GM12878 (cell line): ENCODE results near the gene HIVEP1. TPM values are rescaled to one million over a fixed set of nuclear protein-coding genes. Genes with fewer than 3 reads are reported as not detected.

Source experiments
- ATAC-seq: fragments of 200-7000 bp; cut with Tn5 transposase; 3 replicates; pipeline ENCODE4 v1.9.1; 2020; ENCODE audit warnings: mild to moderate bottlenecking, moderate library complexity
- BruUV-seq: library from RNA; stranded (reverse); fragments of 400-500 nt; replicated peaks from 2 replicates; lab custom pipeline; 2021; lab: Mats Ljungman, UMichigan
- CTCF ChIA-PET: fragments of 300-600 bp; sonication (Branson Sonifier 250); formaldehyde crosslinking; extraction: SDS; loops from one replicate; lab custom pipeline; 2021; ENCODE audit warnings: inconsistent platforms; lab: Yijun Ruan, JAX
- POLR2A ChIA-PET: fragments of 350-600 bp; formaldehyde crosslinking; extraction: SDS; loops from one replicate; lab custom pipeline; 2021; ENCODE audit warnings: inconsistent platforms; lab: Charles Lee
- RAD21 ChIA-PET: fragments of 300-600 bp; sonication (Branson Sonifier 250); formaldehyde crosslinking; loops from one replicate; lab custom pipeline; 2023; ENCODE audit warnings: antibody characterized with exemption; ENCODE audit not compliant: unreplicated experiment; lab: Charles Lee
- SMC1A ChIA-PET: fragments of 300-600 bp; sonication (Branson Sonifier 250); formaldehyde crosslinking; loops from one replicate; lab custom pipeline; 2023; ENCODE audit not compliant: unreplicated experiment, uncharacterized antibody; lab: Charles Lee
- DNase-seq: peaks from one replicate; pipeline ENCODE4 v3.0.0-alpha.2; 2011; ENCODE audit warnings: low read depth, low spot score
- FAIRE-seq: peaks from 3 replicates; lab custom pipeline; 2011; peaks lifted over from hg19 to GRCh38; lab: Jason Lieb, UNC
- H2AFZ ChIP-seq: 2 replicates; pipeline ENCODE4 v1.6.0; 2011; ENCODE audit warnings: low read depth, low read length, control low read depth; ENCODE audit not compliant: control insufficient read depth
- H3K27ac ChIP-seq: 2 replicates; pipeline ENCODE4 v1.5.1; 2011; ENCODE audit warnings: control low read depth; ENCODE audit not compliant: control insufficient read depth, insufficient read depth
- H3K27me3 ChIP-seq, 2 experiments: replicated peaks in 1 of 2; 2 replicates each; pipeline versions ENCODE4 v1.6.0 to v1.6.1; 2011; ENCODE audit warnings: low read length in 1 of 2; ENCODE audit not compliant: control insufficient read depth in 2 of 2, insufficient read depth in 2 of 2
- H3K36me3 ChIP-seq, 2 experiments: 2 replicates each; pipeline ENCODE4 v1.5.1; 2011; ENCODE audit warnings: low read length in 1 of 2; ENCODE audit not compliant: control insufficient read depth in 2 of 2, insufficient read depth in 2 of 2
- H3K4me1 ChIP-seq: 2 replicates; pipeline ENCODE4 v1.6.1; 2011; ENCODE audit warnings: mild to moderate bottlenecking, low read length, moderate library complexity, mixed read lengths; ENCODE audit not compliant: control insufficient read depth, insufficient read depth
- H3K4me2 ChIP-seq: 2 replicates; pipeline ENCODE4 v1.6.0; 2011; ENCODE audit warnings: control low read depth; ENCODE audit not compliant: control insufficient read depth, insufficient read depth
- H3K4me3 ChIP-seq: fragments of 200-600 bp; sonication (generic); 2 replicates; pipeline ENCODE4 v1.5.1; 2016
- H3K79me2 ChIP-seq: 2 replicates; pipeline ENCODE4 v1.6.0; 2011; ENCODE audit warnings: low read length; ENCODE audit not compliant: control insufficient read depth, insufficient read depth
- H3K9ac ChIP-seq: 2 replicates; pipeline ENCODE4 v1.8.0; 2011; ENCODE audit warnings: low read length, control low read depth, mixed read lengths; ENCODE audit not compliant: control insufficient read depth, insufficient read depth
- H3K9me3 ChIP-seq: replicated peaks from 3 replicates; pipeline ENCODE4 v1.5.1; 2011; ENCODE audit warnings: mild to moderate bottlenecking, low read length; ENCODE audit not compliant: control insufficient read depth, insufficient read depth
- H4K20me1 ChIP-seq: 2 replicates; pipeline ENCODE4 v1.6.0; 2011; ENCODE audit not compliant: control insufficient read depth, insufficient read depth
- BCL11A ChIP-seq: IDR thresholded peaks from 2 replicates; pipeline ENCODE4 v1.6.1; 2011; ENCODE audit warnings: low read depth, low read length
- CREB1 ChIP-seq: IDR thresholded peaks from 2 replicates; pipeline ENCODE4 v1.6.1; 2012; ENCODE audit warnings: low read depth, mild to moderate bottlenecking, inconsistent platforms
- EGR1 ChIP-seq, 2 experiments: IDR thresholded peaks; 1 replicate in 1 of 2; 2 replicates in 1 of 2; pipeline ENCODE4 v1.6.1; 2011 to 2012; ENCODE audit warnings: low read depth in 2 of 2, low read length in 2 of 2, borderline replicate concordance in 1 of 2, mild to moderate bottlenecking in 1 of 2, moderate library complexity in 1 of 2
- HCFC1 ChIP-seq: fragments of 150-350 bp; IDR thresholded peaks from 2 replicates; pipeline ENCODE4 v1.6.1; 2014; ENCODE audit warnings: low read length
- PAX5 ChIP-seq: IDR thresholded peaks from 2 replicates; pipeline ENCODE4 v1.6.1; 2011; ENCODE audit warnings: low read depth, low read length, borderline replicate concordance
- RUNX3 ChIP-seq: IDR thresholded peaks from 2 replicates; pipeline ENCODE4 v1.6.1; 2012; ENCODE audit warnings: low read length, inconsistent platforms
- SMARCA5 ChIP-seq: fragments of 450-650 bp; IDR thresholded peaks from 2 replicates; pipeline ENCODE4 v1.6.1; 2017; ENCODE audit warnings: mild to moderate bottlenecking
- ZNF384 ChIP-seq: IDR thresholded peaks from 2 replicates; pipeline ENCODE4 v1.6.1; 2012; ENCODE audit warnings: low read depth, mild to moderate bottlenecking, low read length, improper control_type of control experiment, borderline replicate concordance
- ZSCAN29 ChIP-seq: fragments of 450-650 bp; IDR thresholded peaks from 2 replicates; pipeline ENCODE4 v1.6.1; 2017; ENCODE audit warnings: mild to moderate bottlenecking, moderate library complexity
- WGBS: methylation state at CpG from one replicate; pipeline ENCODE4 v1.1.6; 2016; ENCODE audit warnings: low lambda C conversion rate; ENCODE audit not compliant: insufficient replicate concordance, insufficient coverage; ENCODE audit errors: missing lambda C conversion rate; 5-methylcytosine and 5-hydroxymethylcytosine counted together
- in situ Hi-C: fragments of 300-500 bp; cut with MboI; formaldehyde crosslinking; loops from 9 replicates; pipeline ENCODE4 v1.14.3; 2018; ENCODE audit warnings: mixed read lengths
- intact Hi-C: fragments of 100-400 bp; cut with micrococcal nuclease; formaldehyde crosslinking; loops from one replicate; pipeline ENCODE4 v1.14.2; 2022; ENCODE audit not compliant: unreplicated experiment
- polyA plus RNA-seq, 11 experiments: library from polyadenylated mRNA; depleted of rRNA in 4 of 11; unstranded in 6 of 11; stranded (reverse) in 5 of 11; fragments of >200 nt; fragmentation: Nextera tagmentation in 4 of 11; fragmentation: Illumina TruSeq in 1 of 11; extraction: Ambion mirVana in 4 of 11; extraction: Trizol in 1 of 11; gene quantifications; 1 replicate in 1 of 11; 2 replicates in 10 of 11; pipeline versions ENCODE4 v1.2.1 to v1.2.3, GENCODE V29; 2011 to 2016; ENCODE audit warnings: inconsistent platforms in 2 of 11, missing spikeins in 2 of 11, low read depth in 1 of 11
- total RNA-seq, 4 experiments: library from RNA; depleted of rRNA in 3 of 4; stranded (reverse); fragments of >200 nt in 3 of 4; fragmentation: Illumina TruSeq in 1 of 4; extraction: Trizol in 1 of 4; gene quantifications; 2 replicates each; pipeline versions ENCODE4 v1.2.1 to v1.2.3, GENCODE V29; 2013 to 2021
- TF ChIP-seq, protein P1 (sequence below): fragments of 150-350 bp; IDR thresholded peaks from 2 replicates; pipeline ENCODE4 v1.6.1; 2014; ENCODE audit warnings: mild to moderate bottlenecking, low read depth, low read length
- TF ChIP-seq, protein P2 (sequence below): IDR thresholded peaks from 2 replicates; pipeline ENCODE4 v1.6.1; 2011; ENCODE audit warnings: borderline replicate concordance, low read depth, mild to moderate bottlenecking, moderate library complexity, low read length; ENCODE audit not compliant: insufficient read depth, poor library complexity, severe bottlenecking
- TF ChIP-seq, protein P3 (sequence below): fragments of 450-650 bp; IDR thresholded peaks from 2 replicates; pipeline ENCODE4 v1.6.1; 2017; ENCODE audit warnings: mild to moderate bottlenecking, moderate library complexity

The HIVEP1 gene
- total and polyA plus RNA-seq, 10 of the 15 experiments (the other 5 are each of a cell fraction or from before 2014, with no cell fraction given) = 4.3 to 37.5 (median 21.6) TPM

DNA sequence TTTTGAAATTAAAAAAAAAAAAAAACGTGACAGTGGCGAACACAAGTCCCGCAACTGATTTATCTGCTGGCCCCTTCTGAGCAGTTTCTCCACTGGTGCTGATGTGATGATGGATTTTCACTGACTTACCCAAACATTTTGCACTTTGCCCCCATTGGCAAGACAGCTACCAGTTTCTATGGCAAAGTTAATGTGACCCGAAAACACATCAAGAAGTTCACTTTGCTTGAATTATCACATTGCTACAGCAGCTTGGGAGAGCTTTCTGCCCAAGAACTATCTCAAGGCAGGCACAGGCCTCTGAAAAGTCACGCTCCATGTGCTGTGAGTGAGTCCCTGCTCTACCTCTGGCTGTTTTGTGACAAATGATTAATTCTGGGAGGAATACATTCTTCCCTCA lies 150.1 kb downstream of the HIVEP1 start (continued):
- TF ChIP-seq, protein P1, sequence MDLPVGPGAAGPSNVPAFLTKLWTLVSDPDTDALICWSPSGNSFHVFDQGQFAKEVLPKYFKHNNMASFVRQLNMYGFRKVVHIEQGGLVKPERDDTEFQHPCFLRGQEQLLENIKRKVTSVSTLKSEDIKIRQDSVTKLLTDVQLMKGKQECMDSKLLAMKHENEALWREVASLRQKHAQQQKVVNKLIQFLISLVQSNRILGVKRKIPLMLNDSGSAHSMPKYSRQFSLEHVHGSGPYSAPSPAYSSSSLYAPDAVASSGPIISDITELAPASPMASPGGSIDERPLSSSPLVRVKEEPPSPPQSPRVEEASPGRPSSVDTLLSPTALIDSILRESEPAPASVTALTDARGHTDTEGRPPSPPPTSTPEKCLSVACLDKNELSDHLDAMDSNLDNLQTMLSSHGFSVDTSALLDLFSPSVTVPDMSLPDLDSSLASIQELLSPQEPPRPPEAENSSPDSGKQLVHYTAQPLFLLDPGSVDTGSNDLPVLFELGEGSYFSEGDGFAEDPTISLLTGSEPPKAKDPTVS = no peak
- TF ChIP-seq ZSCAN29 = no peak
- TF ChIP-seq, protein P2, sequence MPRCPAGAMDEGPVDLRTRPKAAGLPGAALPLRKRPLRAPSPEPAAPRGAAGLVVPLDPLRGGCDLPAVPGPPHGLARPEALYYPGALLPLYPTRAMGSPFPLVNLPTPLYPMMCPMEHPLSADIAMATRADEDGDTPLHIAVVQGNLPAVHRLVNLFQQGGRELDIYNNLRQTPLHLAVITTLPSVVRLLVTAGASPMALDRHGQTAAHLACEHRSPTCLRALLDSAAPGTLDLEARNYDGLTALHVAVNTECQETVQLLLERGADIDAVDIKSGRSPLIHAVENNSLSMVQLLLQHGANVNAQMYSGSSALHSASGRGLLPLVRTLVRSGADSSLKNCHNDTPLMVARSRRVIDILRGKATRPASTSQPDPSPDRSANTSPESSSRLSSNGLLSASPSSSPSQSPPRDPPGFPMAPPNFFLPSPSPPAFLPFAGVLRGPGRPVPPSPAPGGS = no peak
- no peak for TF ChIP-seq CREB1
- no peak for TF ChIP-seq ZNF384

DNA sequence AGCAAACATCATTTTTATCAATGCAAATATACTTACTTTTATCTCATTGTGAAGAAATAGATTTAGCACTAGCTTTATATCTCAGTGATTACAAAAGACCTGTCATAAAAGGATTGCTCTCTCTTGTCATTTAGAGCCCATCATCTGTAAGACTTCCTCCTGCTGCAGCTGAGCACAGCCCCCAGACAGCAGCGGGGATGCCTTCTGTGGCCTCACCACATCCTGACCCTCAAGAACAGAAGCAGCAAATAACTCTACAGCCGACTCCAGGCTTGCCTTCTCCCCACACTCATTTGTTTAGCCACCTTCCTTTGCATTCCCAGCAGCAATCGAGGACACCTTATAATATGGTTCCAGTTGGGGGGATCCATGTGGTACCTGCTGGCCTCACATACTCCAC lies 151.0 kb downstream of the HIVEP1 start:
- Histone ChIP-seq H3K4me2 (no peak overlapping the region), H3K9me3 (no peaks in the 10 kb centered on the region), H3K9ac (no peak overlapping the region), H3K4me1 (no peaks in the 10 kb centered on the region), H3K27ac (no peak overlapping the region), H3K36me3 (peaks cover 12 to 23% of the 10 kb centered on the region in 2 experiments; a peak in 3 of 4 replicates), H2AFZ (no peak overlapping the region), H3K4me3 (no peak overlapping the region), H4K20me1 (no peaks in the 10 kb centered on the region), H3K79me2 (no peaks in the 10 kb centered on the region; the same call in 1 of the 2 replicates), H3K27me3 (no peaks in the 10 kb centered on the region)
- intact Hi-C loops = no loop called here
- CTCF ChIA-PET = interaction anchor here (1.4 kb wide), 1 partner anchor 71 kb away, joined by 5 read pairs; no protein-coding TSS in a partner anchor
- ATAC-seq (peak; percentile 54), FAIRE-seq (no peak), DNase-seq (no peak)
- no TSS peak for BruUV-seq
- SMC1A ChIA-PET = interaction anchor here (0.8 to 1.0 kb wide), 2 partner anchors 10 to 126 kb away, joined by 3 to 4 read pairs; no protein-coding TSS in a partner anchor
- POLR2A ChIA-PET = no interaction called here
- TF ChIP-seq BCL11A (no peak), RUNX3 (peak; percentile 63), HCFC1 (no peak), SMARCA5 (no peak), PAX5 (no peak), EGR1 (IDR thresholded peaks at IDR 0.05; ENCODE audit: borderline replicate concordance in 1 of 2, low read depth in 2 of 2, low read length in 2 of 2) (no peak)
- TF ChIP-seq, protein P3, sequence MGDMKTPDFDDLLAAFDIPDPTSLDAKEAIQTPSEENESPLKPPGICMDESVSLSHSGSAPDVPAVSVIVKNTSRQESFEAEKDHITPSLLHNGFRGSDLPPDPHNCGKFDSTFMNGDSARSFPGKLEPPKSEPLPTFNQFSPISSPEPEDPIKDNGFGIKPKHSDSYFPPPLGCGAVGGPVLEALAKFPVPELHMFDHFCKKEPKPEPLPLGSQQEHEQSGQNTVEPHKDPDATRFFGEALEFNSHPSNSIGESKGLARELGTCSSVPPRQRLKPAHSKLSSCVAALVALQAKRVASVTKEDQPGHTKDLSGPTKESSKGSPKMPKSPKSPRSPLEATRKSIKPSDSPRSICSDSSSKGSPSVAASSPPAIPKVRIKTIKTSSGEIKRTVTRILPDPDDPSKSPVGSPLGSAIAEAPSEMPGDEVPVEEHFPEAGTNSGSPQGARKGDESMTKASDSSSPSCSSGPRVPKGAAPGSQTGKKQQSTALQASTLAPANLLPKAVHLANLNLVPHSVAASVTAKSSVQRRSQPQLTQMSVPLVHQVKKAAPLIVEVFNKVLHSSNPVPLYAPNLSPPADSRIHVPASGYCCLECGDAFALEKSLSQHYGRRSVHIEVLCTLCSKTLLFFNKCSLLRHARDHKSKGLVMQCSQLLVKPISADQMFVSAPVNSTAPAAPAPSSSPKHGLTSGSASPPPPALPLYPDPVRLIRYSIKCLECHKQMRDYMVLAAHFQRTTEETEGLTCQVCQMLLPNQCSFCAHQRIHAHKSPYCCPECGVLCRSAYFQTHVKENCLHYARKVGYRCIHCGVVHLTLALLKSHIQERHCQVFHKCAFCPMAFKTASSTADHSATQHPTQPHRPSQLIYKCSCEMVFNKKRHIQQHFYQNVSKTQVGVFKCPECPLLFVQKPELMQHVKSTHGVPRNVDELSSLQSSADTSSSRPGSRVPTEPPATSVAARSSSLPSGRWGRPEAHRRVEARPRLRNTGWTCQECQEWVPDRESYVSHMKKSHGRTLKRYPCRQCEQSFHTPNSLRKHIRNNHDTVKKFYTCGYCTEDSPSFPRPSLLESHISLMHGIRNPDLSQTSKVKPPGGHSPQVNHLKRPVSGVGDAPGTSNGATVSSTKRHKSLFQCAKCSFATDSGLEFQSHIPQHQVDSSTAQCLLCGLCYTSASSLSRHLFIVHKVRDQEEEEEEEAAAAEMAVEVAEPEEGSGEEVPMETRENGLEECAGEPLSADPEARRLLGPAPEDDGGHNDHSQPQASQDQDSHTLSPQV = no peak
- in situ Hi-C loops = no loop called here
- RAD21 ChIA-PET = no interaction called here
- WGBS = 32% methylated on average over 3 of the region's 3 CpGs
